H1 (cell line): Measurements from ENCODE around the gene TCHH. TPM values are rescaled to one million over a fixed set of nuclear protein-coding genes. Genes with fewer than 3 reads are reported as not detected.

Experiments
- RNF2 ChIP-seq: fragments of 200-900, 300-1000 bp; sonication (generic); IDR thresholded peaks from 2 replicates; pipeline ENCODE4 v1.7.1; 2016; ENCODE audit warnings: borderline replicate concordance, low read depth, mild to moderate bottlenecking, antibody characterized with exemption, low read length; ENCODE audit not compliant: poor library complexity, severe bottlenecking; ENCODE audit errors: missing control alignments
- TCF12 ChIP-seq: IDR thresholded peaks from 2 replicates; pipeline ENCODE4 v1.6.1; 2011; ENCODE audit warnings: low read depth, mild to moderate bottlenecking, low read length
- polyA plus RNA-seq, 7 experiments: library from polyadenylated mRNA; depleted of rRNA in 3 of 7; stranded (reverse) in 5 of 7; unstranded in 2 of 7; fragments of >200 nt in 5 of 7; fragments of 200-250 nt in 2 of 7; gene quantifications; 1 replicate in 5 of 7; 2 replicates in 1 of 7; 4 replicates in 1 of 7; pipeline versions ENCODE4 v1.2.1 to v1.2.3, GENCODE V29; 2011 to 2013; ENCODE audit warnings: missing spikeins in 2 of 7, mixed read lengths in 2 of 7
- total RNA-seq: library from RNA; stranded (reverse); fragmentation: NEBNext Ultra II Directional; extraction: Animal tissue kit (Norgen Biotek cat#: 25700); gene quantifications from 2 replicates; pipeline ENCODE4 v1.2.1, GENCODE V29; 2021
- TF ChIP-seq, protein P1 (sequence below): fragments of 300-600 bp; sonication (generic); IDR thresholded peaks from 2 replicates; pipeline ENCODE4 v1.7.1; 2012; ENCODE audit warnings: low read length, moderate library complexity, mild to moderate bottlenecking, inconsistent platforms; ENCODE audit not compliant: insufficient replicate concordance

TCHH gene
- total and polyA plus RNA-seq, 2 of the 8 experiments (the other 6 are each of a cell fraction or from before 2014, with no cell fraction given), result 0.02 to 0.07 TPM

DNA sequence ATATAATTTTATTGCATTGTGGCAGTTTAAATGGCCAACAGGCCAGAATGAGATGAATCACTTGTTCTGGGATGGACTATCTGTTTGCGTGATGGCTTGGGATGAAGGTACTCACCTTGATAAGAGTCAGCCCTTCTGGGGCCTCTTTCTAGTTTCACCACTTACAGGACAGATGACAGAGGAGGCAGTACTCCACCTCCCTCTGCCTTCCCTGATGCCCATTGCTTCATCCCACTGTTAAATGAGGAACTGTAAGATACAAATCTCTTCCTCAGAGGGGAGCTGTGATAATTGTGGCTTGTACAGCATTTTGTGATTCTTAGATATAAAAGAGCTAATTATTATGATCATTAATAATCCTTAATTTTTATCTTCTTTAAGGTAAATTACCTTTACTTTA, 3.7 kb upstream of the TCHH start (continued):
- TF ChIP-seq RNF2 (no peak), TCF12 (no peak)
- TF ChIP-seq, protein P1, sequence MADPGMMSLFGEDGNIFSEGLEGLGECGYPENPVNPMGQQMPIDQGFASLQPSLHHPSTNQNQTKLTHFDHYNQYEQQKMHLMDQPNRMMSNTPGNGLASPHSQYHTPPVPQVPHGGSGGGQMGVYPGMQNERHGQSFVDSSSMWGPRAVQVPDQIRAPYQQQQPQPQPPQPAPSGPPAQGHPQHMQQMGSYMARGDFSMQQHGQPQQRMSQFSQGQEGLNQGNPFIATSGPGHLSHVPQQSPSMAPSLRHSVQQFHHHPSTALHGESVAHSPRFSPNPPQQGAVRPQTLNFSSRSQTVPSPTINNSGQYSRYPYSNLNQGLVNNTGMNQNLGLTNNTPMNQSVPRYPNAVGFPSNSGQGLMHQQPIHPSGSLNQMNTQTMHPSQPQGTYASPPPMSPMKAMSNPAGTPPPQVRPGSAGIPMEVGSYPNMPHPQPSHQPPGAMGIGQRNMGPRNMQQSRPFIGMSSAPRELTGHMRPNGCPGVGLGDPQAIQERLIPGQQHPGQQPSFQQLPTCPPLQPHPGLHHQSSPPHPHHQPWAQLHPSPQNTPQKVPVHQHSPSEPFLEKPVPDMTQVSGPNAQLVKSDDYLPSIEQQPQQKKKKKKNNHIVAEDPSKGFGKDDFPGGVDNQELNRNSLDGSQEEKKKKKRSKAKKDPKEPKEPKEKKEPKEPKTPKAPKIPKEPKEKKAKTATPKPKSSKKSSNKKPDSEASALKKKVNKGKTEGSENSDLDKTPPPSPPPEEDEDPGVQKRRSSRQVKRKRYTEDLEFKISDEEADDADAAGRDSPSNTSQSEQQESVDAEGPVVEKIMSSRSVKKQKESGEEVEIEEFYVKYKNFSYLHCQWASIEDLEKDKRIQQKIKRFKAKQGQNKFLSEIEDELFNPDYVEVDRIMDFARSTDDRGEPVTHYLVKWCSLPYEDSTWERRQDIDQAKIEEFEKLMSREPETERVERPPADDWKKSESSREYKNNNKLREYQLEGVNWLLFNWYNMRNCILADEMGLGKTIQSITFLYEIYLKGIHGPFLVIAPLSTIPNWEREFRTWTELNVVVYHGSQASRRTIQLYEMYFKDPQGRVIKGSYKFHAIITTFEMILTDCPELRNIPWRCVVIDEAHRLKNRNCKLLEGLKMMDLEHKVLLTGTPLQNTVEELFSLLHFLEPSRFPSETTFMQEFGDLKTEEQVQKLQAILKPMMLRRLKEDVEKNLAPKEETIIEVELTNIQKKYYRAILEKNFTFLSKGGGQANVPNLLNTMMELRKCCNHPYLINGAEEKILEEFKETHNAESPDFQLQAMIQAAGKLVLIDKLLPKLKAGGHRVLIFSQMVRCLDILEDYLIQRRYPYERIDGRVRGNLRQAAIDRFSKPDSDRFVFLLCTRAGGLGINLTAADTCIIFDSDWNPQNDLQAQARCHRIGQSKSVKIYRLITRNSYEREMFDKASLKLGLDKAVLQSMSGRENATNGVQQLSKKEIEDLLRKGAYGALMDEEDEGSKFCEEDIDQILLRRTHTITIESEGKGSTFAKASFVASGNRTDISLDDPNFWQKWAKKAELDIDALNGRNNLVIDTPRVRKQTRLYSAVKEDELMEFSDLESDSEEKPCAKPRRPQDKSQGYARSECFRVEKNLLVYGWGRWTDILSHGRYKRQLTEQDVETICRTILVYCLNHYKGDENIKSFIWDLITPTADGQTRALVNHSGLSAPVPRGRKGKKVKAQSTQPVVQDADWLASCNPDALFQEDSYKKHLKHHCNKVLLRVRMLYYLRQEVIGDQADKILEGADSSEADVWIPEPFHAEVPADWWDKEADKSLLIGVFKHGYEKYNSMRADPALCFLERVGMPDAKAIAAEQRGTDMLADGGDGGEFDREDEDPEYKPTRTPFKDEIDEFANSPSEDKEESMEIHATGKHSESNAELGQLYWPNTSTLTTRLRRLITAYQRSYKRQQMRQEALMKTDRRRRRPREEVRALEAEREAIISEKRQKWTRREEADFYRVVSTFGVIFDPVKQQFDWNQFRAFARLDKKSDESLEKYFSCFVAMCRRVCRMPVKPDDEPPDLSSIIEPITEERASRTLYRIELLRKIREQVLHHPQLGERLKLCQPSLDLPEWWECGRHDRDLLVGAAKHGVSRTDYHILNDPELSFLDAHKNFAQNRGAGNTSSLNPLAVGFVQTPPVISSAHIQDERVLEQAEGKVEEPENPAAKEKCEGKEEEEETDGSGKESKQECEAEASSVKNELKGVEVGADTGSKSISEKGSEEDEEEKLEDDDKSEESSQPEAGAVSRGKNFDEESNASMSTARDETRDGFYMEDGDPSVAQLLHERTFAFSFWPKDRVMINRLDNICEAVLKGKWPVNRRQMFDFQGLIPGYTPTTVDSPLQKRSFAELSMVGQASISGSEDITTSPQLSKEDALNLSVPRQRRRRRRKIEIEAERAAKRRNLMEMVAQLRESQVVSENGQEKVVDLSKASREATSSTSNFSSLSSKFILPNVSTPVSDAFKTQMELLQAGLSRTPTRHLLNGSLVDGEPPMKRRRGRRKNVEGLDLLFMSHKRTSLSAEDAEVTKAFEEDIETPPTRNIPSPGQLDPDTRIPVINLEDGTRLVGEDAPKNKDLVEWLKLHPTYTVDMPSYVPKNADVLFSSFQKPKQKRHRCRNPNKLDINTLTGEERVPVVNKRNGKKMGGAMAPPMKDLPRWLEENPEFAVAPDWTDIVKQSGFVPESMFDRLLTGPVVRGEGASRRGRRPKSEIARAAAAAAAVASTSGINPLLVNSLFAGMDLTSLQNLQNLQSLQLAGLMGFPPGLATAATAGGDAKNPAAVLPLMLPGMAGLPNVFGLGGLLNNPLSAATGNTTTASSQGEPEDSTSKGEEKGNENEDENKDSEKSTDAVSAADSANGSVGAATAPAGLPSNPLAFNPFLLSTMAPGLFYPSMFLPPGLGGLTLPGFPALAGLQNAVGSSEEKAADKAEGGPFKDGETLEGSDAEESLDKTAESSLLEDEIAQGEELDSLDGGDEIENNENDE, result no peak
